Testis (tissue), 3 donors: ENCODE measurements around the gene HNRNPA3. TPM values are rescaled to one million over a fixed set of nuclear protein-coding genes. Genes with fewer than 3 reads are reported as not detected.

Experiments used
- DNase-seq: peaks from one replicate; pipeline ENCODE4 v3.0.0-alpha.2; 2019
- H3K27ac ChIP-seq, 2 donors: fragments of 200-600 bp; sonication (generic); one replicate each; pipeline ENCODE4 v1.5.1; 2019
- H3K27me3 ChIP-seq: fragments of 200-600 bp; sonication (generic); one replicate; pipeline ENCODE4 v1.5.1; 2019
- H3K36me3 ChIP-seq: fragments of 200-600 bp; sonication (generic); one replicate; pipeline ENCODE4 v1.5.1; 2017; ENCODE audit warnings: low read depth; ENCODE audit errors: missing control alignments
- H3K4me1 ChIP-seq: fragments of 200-600 bp; sonication (generic); one replicate; pipeline ENCODE4 v1.5.1; 2019
- H3K4me3 ChIP-seq, 2 donors: fragments of 200-600 bp; sonication (generic); one replicate each; pipeline ENCODE4 v1.5.1; 2017 to 2019
- H3K9me3 ChIP-seq: fragments of 200-600 bp; sonication (generic); one replicate; pipeline ENCODE4 v1.5.1; 2017
- POLR2A ChIP-seq: fragments of 450-650 bp; IDR thresholded peaks from one replicate; pipeline ENCODE4 v1.6.1; 2017; ENCODE audit warnings: antibody characterized with exemption, mild to moderate bottlenecking, moderate library complexity
- WGBS, 2 donors: methylation state at CpG; one replicate each; pipeline ENCODE4 v1.1.5; 2018; 5-methylcytosine and 5-hydroxymethylcytosine counted together
- intact Hi-C: fragments of 100-400 bp; cut with DNase I; formaldehyde crosslinking; loops from one replicate; pipeline ENCODE4 v1.15.1; 2023; ENCODE audit warnings: low total_unique reads
- polyA plus RNA-seq: library from polyadenylated mRNA; stranded (reverse); fragments of 350-450 nt; fragmentation: Illumina TruSeq; extraction: RNeasy Lipid Tissue Mini Kit (QIAGEN cat#74804); gene quantifications from one replicate; pipeline ENCODE4 v1.2.3, GENCODE V29; 2014; ENCODE audit warnings: low read depth, low replicate concordance; ENCODE audit not compliant: insufficient read depth
- total RNA-seq, 2 donors: library from RNA; depleted of rRNA; stranded (reverse); fragments of >200 nt; gene quantifications; one replicate each; pipeline ENCODE4 v1.2.3, GENCODE V29; 2016
- TF ChIP-seq, protein P1 (sequence below), 3 experiments: fragments of 450-650 bp in 2 of 3; fragments of 200-600 bp in 1 of 3; sonication (generic) in 1 of 3; IDR thresholded peaks; one replicate each; pipeline ENCODE4 v1.5.1; 2016 to 2019; ENCODE audit warnings: antibody characterized with exemption in 3 of 3, mild to moderate bottlenecking in 2 of 3, moderate library complexity in 1 of 3

HNRNPA3 gene
- total and polyA plus RNA-seq, 3 donors from 2014 or later, result 81.3 to 284 (median 103) TPM

DNA sequence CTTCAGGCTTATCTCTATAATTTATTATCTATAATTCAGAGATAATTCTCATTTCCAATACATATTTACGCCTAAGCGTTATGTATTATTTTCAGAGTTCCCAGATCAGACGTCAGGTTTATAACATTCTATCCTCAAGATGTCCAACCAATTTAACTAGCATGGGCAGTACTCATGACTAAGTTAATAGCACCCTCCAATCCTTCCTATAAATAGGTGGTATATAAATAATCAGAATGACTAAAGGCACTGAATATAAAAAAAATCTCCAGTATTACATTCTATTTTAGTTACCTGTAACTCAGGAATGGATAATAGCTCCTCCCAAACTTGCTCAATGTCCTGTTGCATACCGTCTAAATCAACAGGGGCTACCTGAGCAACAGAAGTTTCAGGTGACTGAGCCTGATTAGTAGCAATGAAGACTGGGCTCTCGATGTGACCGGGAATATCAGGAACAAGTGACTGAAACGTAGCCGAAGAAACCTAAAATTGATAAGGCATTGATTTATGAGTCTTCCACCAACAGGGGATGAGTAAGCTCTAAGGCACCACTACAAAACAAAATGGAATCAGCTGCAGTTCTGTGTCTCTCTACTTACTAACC lies 19.6 kb downstream of the HNRNPA3 start:
- Histone ChIP-seq H3K27me3 (no peaks in the 10 kb centered on the region), H3K4me1 (peaks cover 11% of the 10 kb centered on the region), H3K9me3 (no peaks in the 10 kb centered on the region), H3K27ac (no peak overlapping the region), H3K36me3 (no peaks in the 10 kb centered on the region), H3K4me3 (no peak overlapping the region)
- DNase-seq, result no peak
- WGBS, 2 donors, result 84% methylated on average over 8 of the region's 8 CpGs
- TF ChIP-seq, protein P1, sequence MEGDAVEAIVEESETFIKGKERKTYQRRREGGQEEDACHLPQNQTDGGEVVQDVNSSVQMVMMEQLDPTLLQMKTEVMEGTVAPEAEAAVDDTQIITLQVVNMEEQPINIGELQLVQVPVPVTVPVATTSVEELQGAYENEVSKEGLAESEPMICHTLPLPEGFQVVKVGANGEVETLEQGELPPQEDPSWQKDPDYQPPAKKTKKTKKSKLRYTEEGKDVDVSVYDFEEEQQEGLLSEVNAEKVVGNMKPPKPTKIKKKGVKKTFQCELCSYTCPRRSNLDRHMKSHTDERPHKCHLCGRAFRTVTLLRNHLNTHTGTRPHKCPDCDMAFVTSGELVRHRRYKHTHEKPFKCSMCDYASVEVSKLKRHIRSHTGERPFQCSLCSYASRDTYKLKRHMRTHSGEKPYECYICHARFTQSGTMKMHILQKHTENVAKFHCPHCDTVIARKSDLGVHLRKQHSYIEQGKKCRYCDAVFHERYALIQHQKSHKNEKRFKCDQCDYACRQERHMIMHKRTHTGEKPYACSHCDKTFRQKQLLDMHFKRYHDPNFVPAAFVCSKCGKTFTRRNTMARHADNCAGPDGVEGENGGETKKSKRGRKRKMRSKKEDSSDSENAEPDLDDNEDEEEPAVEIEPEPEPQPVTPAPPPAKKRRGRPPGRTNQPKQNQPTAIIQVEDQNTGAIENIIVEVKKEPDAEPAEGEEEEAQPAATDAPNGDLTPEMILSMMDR (IDR thresholded peaks at IDR 0.05), result no peak
- TF ChIP-seq POLR2A, result no peak
- intact Hi-C loops, result no loop called here

- Histone ChIP-seq H3K36me3 (no peaks in the 10 kb centered on the region), H3K27me3 (no peaks in the 10 kb centered on the region), H3K4me3 (no peak overlapping the region), H3K27ac (no peak overlapping the region), H3K9me3 (no peaks in the 10 kb centered on the region), H3K4me1 (peaks cover 23% of the 10 kb centered on the region)
- no peak for DNase-seq
- intact Hi-C loops, result no loop called here
- TF ChIP-seq POLR2A, result no peak
- TF ChIP-seq, protein P1 (IDR thresholded peaks at IDR 0.05), result no peak
Measured at GRCh38 chr2:177234267-177234666, 21.7 kb downstream of the HNRNPA3 start.

DNA sequence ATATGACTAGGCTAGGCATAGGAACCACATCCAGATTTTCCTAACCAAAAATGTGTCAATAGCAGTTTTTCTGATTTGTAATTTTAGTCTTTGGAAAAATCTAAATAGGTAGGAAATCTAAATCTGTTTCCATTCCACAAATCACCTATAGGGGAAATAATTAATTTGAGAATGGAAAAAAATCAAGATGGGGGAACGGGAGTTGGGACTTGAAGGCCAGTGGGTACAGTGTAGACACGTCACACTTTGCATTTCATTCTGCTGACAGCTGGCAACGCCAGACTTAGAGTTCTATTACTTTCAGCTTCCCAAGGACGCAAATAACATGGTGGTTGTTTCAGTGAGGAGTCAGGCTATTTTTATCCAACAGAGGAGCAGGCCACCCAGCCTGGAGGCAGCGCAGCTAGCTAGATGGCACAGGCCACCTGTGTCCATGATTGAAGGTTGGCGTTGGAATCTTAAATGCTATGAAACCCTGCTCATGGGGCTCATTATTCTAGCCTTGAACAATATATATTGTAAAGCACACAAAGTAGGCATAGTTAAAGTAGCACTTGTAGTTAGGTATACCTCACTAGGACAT lies 23.4 kb downstream of the HNRNPA3 start:
- no peak overlapping the region for H3K4me3 ChIP-seq
- TF ChIP-seq, protein P1 (IDR thresholded peaks at IDR 0.05), result peak in 2 of 3 experiments; percentile 11 to 23
- no peak for TF ChIP-seq POLR2A
- H3K4me1 ChIP-seq, result peaks cover 40% of the 10 kb centered on the region
- no peak overlapping the region for H3K27ac ChIP-seq
- intact Hi-C loops, result no loop called here
- no peaks in the 10 kb centered on the region for H3K36me3 ChIP-seq
- 63 to 79% methylated on average over 6 of the region's 6 CpGs for WGBS, 2 donors
- no peaks in the 10 kb centered on the region for H3K9me3 ChIP-seq
- no peak for DNase-seq
- H3K27me3 ChIP-seq, result no peaks in the 10 kb centered on the region

- Histone ChIP-seq H3K4me3 (no peak overlapping the region), H3K4me1 (peaks cover 59% of the 10 kb centered on the region), H3K36me3 (no peaks in the 10 kb centered on the region), H3K9me3 (no peaks in the 10 kb centered on the region), H3K27ac (no peak overlapping the region), H3K27me3 (no peaks in the 10 kb centered on the region)
- intact Hi-C loops, result no loop called here
- WGBS, 2 donors, result 41 to 52% methylated on average over 2 of the region's 2 CpGs
- DNase-seq, result no peak
- no peak for TF ChIP-seq POLR2A
- TF ChIP-seq, protein P1 (IDR thresholded peaks at IDR 0.05), result no peak
Measured at GRCh38 chr2:177237932-177238331, 25.3 kb downstream of the HNRNPA3 start.

DNA sequence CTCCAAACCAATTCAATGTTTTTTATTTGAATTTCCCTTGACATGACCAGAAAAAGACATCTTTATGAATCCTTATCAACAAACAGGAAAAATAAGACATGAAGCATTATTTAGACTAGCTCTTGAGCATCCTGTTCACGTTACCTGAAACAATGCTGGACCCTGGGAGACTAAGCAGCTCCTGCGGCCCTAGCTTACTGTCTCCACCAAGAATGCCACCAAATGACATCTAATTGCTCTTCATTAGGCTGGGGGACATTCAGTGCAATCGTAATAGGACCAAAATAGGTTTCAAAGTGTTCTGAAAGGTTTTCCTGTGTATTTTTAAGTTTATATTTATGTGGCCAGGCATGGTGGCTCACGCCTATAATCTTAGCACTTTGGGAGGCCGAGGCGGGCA lies 26.5 kb downstream of the HNRNPA3 start:
- Histone ChIP-seq H3K27me3 (no peaks in the 10 kb centered on the region), H3K4me1 (peaks cover 68% of the 10 kb centered on the region), H3K27ac (peak overlapping the region; percentile 81 to 85), H3K36me3 (no peaks in the 10 kb centered on the region), H3K4me3 (no peak overlapping the region), H3K9me3 (no peaks in the 10 kb centered on the region)
- no peak for TF ChIP-seq POLR2A
- TF ChIP-seq, protein P1 (IDR thresholded peaks at IDR 0.05), result no peak
- 66 to 85% methylated on average over 6 of the region's 6 CpGs for WGBS, 2 donors
- intact Hi-C loops, result no loop called here
- DNase-seq, result no peak
